Colonic mucosa (tissue), 4 donors: ENCODE data around the gene TMEM218. TPM values are rescaled to one million over a fixed set of nuclear protein-coding genes. Genes with fewer than 3 reads are reported as not detected.
A peak's percentile ranks its signal among the peaks of the same experiment; 100 is the strongest.

Experiments used
- DNase-seq: peaks from one replicate; pipeline ENCODE4 v3.0.0-alpha.2; 2020
- H3K27ac ChIP-seq: fragments of 200-600 bp; one replicate; pipeline ENCODE4 v1.8.0; 2021
- H3K27me3 ChIP-seq: fragments of 200-600 bp; one replicate; pipeline ENCODE4 v1.8.0; 2021
- H3K36me3 ChIP-seq: fragments of 200-600 bp; one replicate; pipeline ENCODE4 v1.8.0; 2021
- H3K4me1 ChIP-seq: fragments of 200-600 bp; one replicate; pipeline ENCODE4 v1.8.0; 2021; ENCODE audit warnings: mild to moderate bottlenecking
- H3K4me3 ChIP-seq: fragments of 200-600 bp; one replicate; pipeline ENCODE4 v1.8.0; 2021
- H3K9ac ChIP-seq, 2 donors: one replicate each; pipeline ENCODE4 v1.7.0; 2013; ENCODE audit warnings: control low read depth in 2 of 2, low read depth in 2 of 2, low read length in 2 of 2
- H3K9me3 ChIP-seq: fragments of 200-600 bp; one replicate; pipeline ENCODE4 v1.8.0; 2021
- CTCF ChIP-seq: fragments of 200-600 bp; IDR thresholded peaks from one replicate; pipeline ENCODE4 v1.8.0; 2022; ENCODE audit warnings: antibody characterized with exemption, mild to moderate bottlenecking
- intact Hi-C: fragments of 100-400 bp; cut with DNase I; formaldehyde crosslinking; loops from one replicate; pipeline ENCODE4 v1.14.1; 2022
- total RNA-seq, 2 donors: library from RNA; stranded (reverse); fragmentation: NEBNext Ultra II Directional in 1 of 2; extraction: Animal tissue kit (Norgen Biotek cat#: 25700) in 1 of 2; gene quantifications; one replicate each; pipeline ENCODE4 v1.2.1, GENCODE V29; 2021
- donor health status: healthy.
- donor health status: DM: no; HTN: no; CAD: no.
- donor health status: DM: no; HTN: no; CAD: no.

Gene TMEM218
- total RNA-seq, 2 donors from 2014 or later = 8.7 to 17.3 TPM

DNA sequence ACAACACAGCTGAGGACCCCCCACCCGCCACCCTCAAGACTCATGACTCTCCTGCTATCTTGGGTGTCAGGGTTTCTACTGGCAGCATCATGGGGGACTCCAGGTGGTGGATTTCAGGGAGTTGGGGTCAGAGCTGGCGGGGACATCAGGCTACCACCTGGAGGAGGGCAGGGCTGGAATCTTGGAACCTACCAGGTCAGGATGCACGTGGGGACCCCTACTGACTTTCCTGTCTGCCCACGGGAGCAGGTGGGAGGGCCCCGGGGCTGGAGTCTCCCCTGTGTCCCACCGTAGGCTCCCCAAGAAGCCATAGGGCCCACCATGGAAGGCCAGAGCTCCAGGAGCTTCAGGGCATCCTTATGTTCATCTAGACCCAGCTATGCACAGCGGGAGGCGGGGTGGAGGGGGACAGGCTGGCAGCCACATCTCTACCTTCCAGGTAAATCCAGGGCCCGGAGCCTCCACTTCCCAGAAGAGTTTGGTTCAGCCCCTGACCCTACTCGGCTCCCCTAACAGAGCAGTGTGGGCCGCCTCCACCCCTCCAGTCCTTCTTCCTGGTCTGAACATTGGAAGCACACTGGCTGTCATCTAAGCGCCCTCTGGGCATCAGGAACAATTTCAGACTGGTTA lies 38.4 kb downstream of the TMEM218 start:
- Histone ChIP-seq H3K36me3 (no peaks in the 10 kb centered on the region), H3K27ac (no peak overlapping the region), H3K4me3 (no peak overlapping the region), H3K4me1 (no peaks in the 10 kb centered on the region), H3K27me3 (no peaks in the 10 kb centered on the region), H3K9ac (no peak overlapping the region), H3K9me3 (no peaks in the 10 kb centered on the region)
- intact Hi-C loops = no loop called here
- DNase-seq = no peak
- TF ChIP-seq CTCF = no peak

- no peak for TF ChIP-seq CTCF
Observed at GRCh38 chr11:125072218-125072960, 39.0 kb downstream of the TMEM218 start.

DNA sequence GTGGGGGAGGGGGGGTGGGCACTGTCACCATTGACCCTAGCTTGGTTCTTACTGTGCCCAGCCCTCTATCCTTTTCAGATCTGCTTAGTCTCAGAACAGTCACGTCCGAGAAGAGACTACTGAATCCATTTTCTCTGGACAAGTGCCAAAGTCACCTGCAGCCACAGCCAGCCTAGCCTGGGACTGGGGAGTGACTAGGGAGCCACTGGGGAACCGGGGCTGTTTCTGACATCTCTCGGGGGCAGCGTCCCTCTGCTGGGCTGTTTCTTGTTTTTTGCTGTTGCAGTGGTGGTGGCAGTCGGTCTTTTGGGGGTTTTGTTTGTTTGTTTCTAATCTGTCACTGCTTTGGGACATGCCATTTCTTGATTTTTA lies 39.6 kb downstream of the TMEM218 start:
- no peak overlapping the region for H3K9ac ChIP-seq
- H3K36me3 ChIP-seq = no peaks in the 10 kb centered on the region
- DNase-seq = no peak
- no peak for TF ChIP-seq CTCF
- H3K27me3 ChIP-seq = no peaks in the 10 kb centered on the region
- H3K9me3 ChIP-seq = no peaks in the 10 kb centered on the region
- intact Hi-C loops = no loop called here
- peak overlapping the region; percentile 22 for H3K27ac ChIP-seq
- H3K4me3 ChIP-seq = no peak overlapping the region
- H3K4me1 ChIP-seq = no peaks in the 10 kb centered on the region

More at GRCh38 chr11:125072218-125072960, 39.0 kb downstream of the TMEM218 start:
- Histone ChIP-seq H3K9me3 (no peaks in the 10 kb centered on the region), H3K9ac (no peak overlapping the region), H3K27me3 (no peaks in the 10 kb centered on the region), H3K4me1 (no peaks in the 10 kb centered on the region), H3K36me3 (no peaks in the 10 kb centered on the region), H3K27ac (peak overlapping the region; percentile 22), H3K4me3 (no peak overlapping the region)
- no peak for DNase-seq
- intact Hi-C loops = no loop called here

DNA sequence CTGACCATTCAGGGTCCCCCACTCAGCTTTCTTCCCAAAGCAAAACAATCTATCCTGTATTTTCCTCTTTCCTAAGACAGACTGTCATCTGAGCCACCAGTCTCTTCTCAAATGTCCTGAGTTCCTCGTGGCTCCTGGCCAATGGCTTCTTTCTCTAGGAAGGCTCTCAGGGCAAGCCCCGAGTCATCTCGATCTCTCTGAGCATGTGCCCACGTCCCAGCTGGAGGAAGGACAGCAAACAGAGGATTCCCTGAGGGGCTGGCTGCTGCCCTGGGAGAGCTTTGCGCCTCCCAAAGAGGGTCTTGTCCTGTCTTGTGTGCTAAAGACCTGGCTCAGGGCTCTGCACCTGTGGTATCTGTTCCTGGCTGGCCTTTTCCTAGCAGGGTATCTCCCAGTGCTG lies 40.0 kb downstream of the TMEM218 start:
- Histone ChIP-seq H3K9me3 (no peaks in the 10 kb centered on the region), H3K4me3 (no peak overlapping the region), H3K4me1 (no peaks in the 10 kb centered on the region), H3K9ac (no peak overlapping the region), H3K36me3 (no peaks in the 10 kb centered on the region), H3K27ac (peak overlapping the region; percentile 12), H3K27me3 (no peaks in the 10 kb centered on the region)
- intact Hi-C loops = no loop called here
- DNase-seq = no peak
- TF ChIP-seq CTCF = no peak

GRCh38 chr11:125070699-125071254 lies 40.6 kb downstream of the TMEM218 start:
- DNase-seq = peak; percentile 64
- Histone ChIP-seq H3K4me1 (no peaks in the 10 kb centered on the region), H3K4me3 (no peak overlapping the region), H3K27me3 (no peaks in the 10 kb centered on the region), H3K36me3 (no peaks in the 10 kb centered on the region), H3K27ac (peak overlapping the region; percentile 12), H3K9me3 (no peaks in the 10 kb centered on the region), H3K9ac (no peak overlapping the region)
- TF ChIP-seq CTCF = no peak
- intact Hi-C loops = no loop called here
